ENCODE data around the gene XPO1.
"Not testable (repeated sequence)": the region's sequence is repeated elsewhere in the genome, so short reads cannot be mapped to it uniquely, and the experiment has no call there.

The XPO1 gene, protein sequence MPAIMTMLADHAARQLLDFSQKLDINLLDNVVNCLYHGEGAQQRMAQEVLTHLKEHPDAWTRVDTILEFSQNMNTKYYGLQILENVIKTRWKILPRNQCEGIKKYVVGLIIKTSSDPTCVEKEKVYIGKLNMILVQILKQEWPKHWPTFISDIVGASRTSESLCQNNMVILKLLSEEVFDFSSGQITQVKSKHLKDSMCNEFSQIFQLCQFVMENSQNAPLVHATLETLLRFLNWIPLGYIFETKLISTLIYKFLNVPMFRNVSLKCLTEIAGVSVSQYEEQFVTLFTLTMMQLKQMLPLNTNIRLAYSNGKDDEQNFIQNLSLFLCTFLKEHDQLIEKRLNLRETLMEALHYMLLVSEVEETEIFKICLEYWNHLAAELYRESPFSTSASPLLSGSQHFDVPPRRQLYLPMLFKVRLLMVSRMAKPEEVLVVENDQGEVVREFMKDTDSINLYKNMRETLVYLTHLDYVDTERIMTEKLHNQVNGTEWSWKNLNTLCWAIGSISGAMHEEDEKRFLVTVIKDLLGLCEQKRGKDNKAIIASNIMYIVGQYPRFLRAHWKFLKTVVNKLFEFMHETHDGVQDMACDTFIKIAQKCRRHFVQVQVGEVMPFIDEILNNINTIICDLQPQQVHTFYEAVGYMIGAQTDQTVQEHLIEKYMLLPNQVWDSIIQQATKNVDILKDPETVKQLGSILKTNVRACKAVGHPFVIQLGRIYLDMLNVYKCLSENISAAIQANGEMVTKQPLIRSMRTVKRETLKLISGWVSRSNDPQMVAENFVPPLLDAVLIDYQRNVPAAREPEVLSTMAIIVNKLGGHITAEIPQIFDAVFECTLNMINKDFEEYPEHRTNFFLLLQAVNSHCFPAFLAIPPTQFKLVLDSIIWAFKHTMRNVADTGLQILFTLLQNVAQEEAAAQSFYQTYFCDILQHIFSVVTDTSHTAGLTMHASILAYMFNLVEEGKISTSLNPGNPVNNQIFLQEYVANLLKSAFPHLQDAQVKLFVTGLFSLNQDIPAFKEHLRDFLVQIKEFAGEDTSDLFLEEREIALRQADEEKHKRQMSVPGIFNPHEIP (N-terminal part only)

DNA sequence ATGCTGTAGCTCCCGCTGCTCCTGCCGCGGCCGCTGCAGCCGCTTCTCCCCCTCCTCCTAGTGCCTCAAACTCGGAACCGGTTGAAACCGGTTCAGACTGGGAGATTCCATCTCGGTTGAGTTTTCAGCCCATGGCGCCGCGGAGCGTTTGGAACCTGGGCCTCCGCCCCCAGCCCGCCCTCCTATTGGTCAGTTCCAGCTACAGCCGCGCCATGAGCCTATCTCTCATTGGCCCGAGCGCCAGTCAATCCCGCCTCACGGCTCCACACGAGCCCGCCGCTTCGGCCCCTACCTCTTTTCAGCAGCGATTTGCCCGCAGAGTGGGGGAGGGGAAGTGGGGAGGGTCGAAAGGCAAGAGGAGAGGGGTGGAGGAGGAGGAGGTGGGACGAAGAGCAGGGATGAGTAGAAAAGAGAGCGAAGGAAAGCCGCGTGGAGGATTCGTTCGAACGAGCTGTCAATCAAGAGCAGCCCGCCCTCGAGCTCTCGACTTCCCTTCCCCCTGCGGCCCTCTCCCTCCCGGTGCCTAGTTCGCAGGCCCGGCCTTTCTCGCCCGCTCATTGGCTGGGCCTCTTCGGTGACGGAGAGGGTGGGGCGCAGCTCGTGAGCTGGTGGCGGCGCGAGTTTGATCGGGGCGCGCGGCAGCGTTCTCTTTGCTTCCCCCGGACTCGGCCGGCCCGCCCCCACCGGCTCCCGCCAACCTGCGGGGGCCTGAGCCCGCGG, at the start of gene XPO1:
XPO1 (minus strand) TSS at position 157 of the 720 bp plus-strand sequence. CDS start 4,459 bp downstream, outside the sequence.
- peak within 1 kb of the TSS; percentile 99 for H3K4me3 ChIP-seq (ENCODE audit: low read depth, low read length)
- peak; percentile 100 for DNase-seq
- no peaks in the 10 kb centered on the region for H3K27me3 ChIP-seq (ENCODE audit: insufficient read depth, low read depth, severe bottlenecking)
- TF ChIP-seq, protein P1, sequence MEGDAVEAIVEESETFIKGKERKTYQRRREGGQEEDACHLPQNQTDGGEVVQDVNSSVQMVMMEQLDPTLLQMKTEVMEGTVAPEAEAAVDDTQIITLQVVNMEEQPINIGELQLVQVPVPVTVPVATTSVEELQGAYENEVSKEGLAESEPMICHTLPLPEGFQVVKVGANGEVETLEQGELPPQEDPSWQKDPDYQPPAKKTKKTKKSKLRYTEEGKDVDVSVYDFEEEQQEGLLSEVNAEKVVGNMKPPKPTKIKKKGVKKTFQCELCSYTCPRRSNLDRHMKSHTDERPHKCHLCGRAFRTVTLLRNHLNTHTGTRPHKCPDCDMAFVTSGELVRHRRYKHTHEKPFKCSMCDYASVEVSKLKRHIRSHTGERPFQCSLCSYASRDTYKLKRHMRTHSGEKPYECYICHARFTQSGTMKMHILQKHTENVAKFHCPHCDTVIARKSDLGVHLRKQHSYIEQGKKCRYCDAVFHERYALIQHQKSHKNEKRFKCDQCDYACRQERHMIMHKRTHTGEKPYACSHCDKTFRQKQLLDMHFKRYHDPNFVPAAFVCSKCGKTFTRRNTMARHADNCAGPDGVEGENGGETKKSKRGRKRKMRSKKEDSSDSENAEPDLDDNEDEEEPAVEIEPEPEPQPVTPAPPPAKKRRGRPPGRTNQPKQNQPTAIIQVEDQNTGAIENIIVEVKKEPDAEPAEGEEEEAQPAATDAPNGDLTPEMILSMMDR (IDR thresholded peaks at IDR 0.05; ENCODE audit: low read depth, low read length) = no peak
- no peaks in the 10 kb centered on the region for H3K9me3 ChIP-seq (ENCODE audit: severe bottlenecking)
- peaks cover 18% of the 10 kb centered on the region for H3K36me3 ChIP-seq
- peak within 1 kb of the TSS; percentile 98 for H3K27ac ChIP-seq

DNA sequence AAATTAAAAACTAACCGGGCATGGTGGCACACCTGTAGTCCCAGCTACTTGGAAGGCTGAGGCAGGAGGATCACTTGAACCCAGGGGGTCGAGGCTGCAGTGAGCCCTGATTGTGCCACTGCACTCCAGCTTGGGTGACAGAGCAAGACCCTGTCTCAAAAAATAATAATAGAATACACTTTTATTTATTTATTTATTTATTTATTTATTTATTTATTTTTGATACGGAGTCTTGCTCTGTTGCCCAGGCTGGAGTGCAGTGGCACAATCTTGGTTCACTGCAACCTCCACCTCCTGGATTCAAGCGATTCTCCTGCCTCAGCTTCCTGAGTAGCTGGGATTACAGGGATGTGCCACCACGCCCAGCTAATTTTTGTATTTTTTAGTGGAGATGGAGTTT, 48.8 kb upstream of the XPO1 start:
- not testable (repeated sequence) for H3K27me3 ChIP-seq (ENCODE audit: insufficient read depth, low read depth, severe bottlenecking); H3K9me3 ChIP-seq (ENCODE audit: severe bottlenecking)

DNA sequence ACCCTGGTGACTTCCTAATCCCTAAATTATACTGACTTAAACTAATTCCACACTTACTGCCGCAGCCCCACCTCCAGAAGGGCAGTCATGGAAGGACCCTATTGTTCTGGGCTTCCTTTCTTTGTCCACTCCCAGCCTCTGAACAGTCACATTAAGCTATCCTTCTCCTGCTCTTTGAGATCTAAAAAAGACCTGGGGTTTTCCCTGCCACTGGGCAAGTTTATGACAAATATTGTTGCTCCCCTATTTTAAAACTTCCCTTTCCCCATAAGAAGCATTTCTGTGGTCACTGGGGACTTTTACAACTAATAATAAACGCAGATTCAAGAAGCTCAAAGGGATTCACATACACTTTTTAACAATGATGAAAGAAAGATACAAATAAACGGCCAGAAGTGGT, 47.2 kb upstream of the XPO1 start:
- Histone ChIP-seq H3K27ac (no peak overlapping the region), H3K36me3 (no peaks in the 10 kb centered on the region), H3K4me3 (ENCODE audit: low read depth, low read length) (no peak overlapping the region), H3K27me3 (ENCODE audit: insufficient read depth, low read depth, severe bottlenecking) (no peaks in the 10 kb centered on the region), H3K9me3 (ENCODE audit: severe bottlenecking) (no peaks in the 10 kb centered on the region)
- no peak for DNase-seq
- TF ChIP-seq, protein P1 (IDR thresholded peaks at IDR 0.05; ENCODE audit: low read depth, low read length) = no peak

More for the DNA sequence above, 48.8 kb upstream of the XPO1 start:
- DNase-seq; H3K36me3 ChIP-seq; H3K4me3 ChIP-seq (ENCODE audit: low read depth, low read length); H3K27ac ChIP-seq: not testable (repeated sequence)

DNA sequence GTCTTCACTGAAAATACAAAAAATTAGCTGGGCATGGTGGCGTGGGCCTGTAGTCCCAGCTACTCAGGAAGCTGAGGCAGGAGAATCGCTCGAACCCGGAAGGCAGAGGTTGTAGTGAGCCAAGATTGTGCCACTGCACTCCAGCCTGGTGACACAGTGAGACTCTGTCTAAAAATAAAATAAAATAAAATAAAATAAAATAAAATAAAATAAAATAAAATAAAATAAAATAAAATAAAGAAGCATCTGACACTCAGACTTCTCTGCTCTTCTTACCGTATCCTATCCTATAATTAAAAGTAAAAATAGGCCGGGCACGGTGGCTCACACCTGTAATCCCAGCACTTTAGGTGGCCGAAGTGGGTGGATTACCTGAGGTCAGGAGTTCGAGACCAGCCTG, 46.2 kb upstream of the XPO1 start:
- H3K9me3 ChIP-seq (ENCODE audit: severe bottlenecking); H3K4me3 ChIP-seq (ENCODE audit: low read depth, low read length); DNase-seq; H3K27me3 ChIP-seq (ENCODE audit: insufficient read depth, low read depth, severe bottlenecking); H3K36me3 ChIP-seq; H3K27ac ChIP-seq: not testable (repeated sequence)

DNA sequence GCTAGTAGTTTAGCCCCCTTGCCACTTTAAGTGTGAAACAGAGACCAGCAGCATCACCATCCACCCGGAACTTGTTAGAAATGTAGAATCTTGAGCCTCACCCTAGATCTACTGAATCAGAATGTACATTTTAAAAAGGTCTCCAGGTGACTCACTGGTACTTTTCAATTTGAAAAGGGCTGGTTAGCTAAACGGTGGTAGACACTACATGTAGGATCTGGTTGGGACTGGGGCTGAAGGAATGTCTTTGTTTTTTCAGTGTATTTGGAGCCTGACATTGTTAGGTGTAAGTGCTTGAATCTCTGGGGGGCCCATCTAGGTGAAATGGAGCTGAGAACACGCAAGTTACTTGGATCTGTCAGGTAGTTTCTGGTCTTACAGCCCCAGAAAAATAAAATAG, 44.0 kb upstream of the XPO1 start:
- Histone ChIP-seq H3K9me3 (ENCODE audit: severe bottlenecking) (no peaks in the 10 kb centered on the region), H3K36me3 (no peaks in the 10 kb centered on the region), H3K4me3 (ENCODE audit: low read depth, low read length) (no peak overlapping the region), H3K27ac (no peak overlapping the region), H3K27me3 (ENCODE audit: insufficient read depth, low read depth, severe bottlenecking) (no peaks in the 10 kb centered on the region)
- TF ChIP-seq, protein P1 (IDR thresholded peaks at IDR 0.05; ENCODE audit: low read depth, low read length) = no peak
- DNase-seq = no peak

DNA sequence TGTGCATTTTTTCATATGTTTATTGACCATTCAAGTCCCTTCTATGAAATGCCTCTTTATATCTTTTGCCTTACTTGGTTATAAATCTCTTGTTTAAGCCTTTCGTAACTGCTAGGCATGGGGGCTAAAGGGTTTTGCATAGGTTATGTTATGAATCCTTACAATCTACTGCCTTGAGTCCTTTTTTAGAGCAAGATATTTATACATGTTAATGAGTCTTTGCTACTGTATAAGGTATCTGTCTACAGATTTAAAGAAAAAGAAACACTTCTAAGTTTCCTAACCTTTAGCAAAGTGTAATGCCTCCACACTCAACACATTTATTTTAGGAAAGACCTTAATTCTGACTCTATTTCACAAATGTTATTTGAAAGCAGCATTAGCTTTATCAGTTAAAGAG, 43.6 kb upstream of the XPO1 start:
- Histone ChIP-seq H3K36me3 (no peaks in the 10 kb centered on the region), H3K4me3 (ENCODE audit: low read depth, low read length) (no peak overlapping the region), H3K27ac (no peak overlapping the region), H3K27me3 (ENCODE audit: insufficient read depth, low read depth, severe bottlenecking) (no peaks in the 10 kb centered on the region), H3K9me3 (ENCODE audit: severe bottlenecking) (no peaks in the 10 kb centered on the region)
- TF ChIP-seq, protein P1 (IDR thresholded peaks at IDR 0.05; ENCODE audit: low read depth, low read length) = no peak
- no peak for DNase-seq
